GM19193 (cell line): Measurements from ENCODE around the gene SCARB1.

Experiments
- POLR2A ChIP-seq: IDR thresholded peaks from 4 replicates; pipeline ENCODE4 v1.6.1; 2011; ENCODE audit not compliant: insufficient read depth, insufficient read length; ENCODE audit errors: extremely low read depth

SCARB1 gene

GRCh38 chr12:124824195-124824594, 39.5 kb downstream of the SCARB1 start:
- TF ChIP-seq POLR2A: no peak

- TF ChIP-seq POLR2A: no peak
Observed at GRCh38 chr12:124823272-124823970, 40.2 kb downstream of the SCARB1 start.

- TF ChIP-seq POLR2A: no peak
Observed at GRCh38 chr12:124822218-124822617, 41.4 kb downstream of the SCARB1 start.

- TF ChIP-seq POLR2A: no peak
Observed at GRCh38 chr12:124821252-124822200, 42.1 kb downstream of the SCARB1 start.

- no peak for TF ChIP-seq POLR2A
Observed at GRCh38 chr12:124820199-124820598, 43.5 kb downstream of the SCARB1 start.

GRCh38 chr12:124819525-124819924, 44.1 kb downstream of the SCARB1 start:
- no peak for TF ChIP-seq POLR2A

GRCh38 chr12:124819080-124819479, 44.6 kb downstream of the SCARB1 start:
- TF ChIP-seq POLR2A: no peak

- no peak for TF ChIP-seq POLR2A
Observed at GRCh38 chr12:124817076-124818000, 46.3 kb downstream of the SCARB1 start.

- no peak for TF ChIP-seq POLR2A
Observed at GRCh38 chr12:124816295-124816854, 47.3 kb downstream of the SCARB1 start.

- TF ChIP-seq POLR2A: no peak
Observed at GRCh38 chr12:124814741-124815613, 48.7 kb downstream of the SCARB1 start.

- no peak for TF ChIP-seq POLR2A
Observed at GRCh38 chr12:124813782-124814181, 49.9 kb downstream of the SCARB1 start.

- no peak for TF ChIP-seq POLR2A
Observed at GRCh38 chr12:124812979-124813378, 50.7 kb downstream of the SCARB1 start.

GRCh38 chr12:124812356-124812755, 51.3 kb downstream of the SCARB1 start:
- no peak for TF ChIP-seq POLR2A
